WTC11 (cell line): ENCODE measurements around the gene INMT. TPM values are rescaled to one million over a fixed set of nuclear protein-coding genes. Genes with fewer than 3 reads are reported as not detected.

Experiments
- ATAC-seq: fragments of 200-7000 bp; cut with Tn5 transposase; 2 replicates; pipeline ENCODE4 v1.10.0; 2021; ENCODE audit warnings: mild to moderate bottlenecking, moderate library complexity
- CTCF ChIA-PET: fragments of 300-600 bp; sonication (Branson Sonifier 250); formaldehyde crosslinking; loops from one replicate; lab custom pipeline; 2021; ENCODE audit warnings: antibody characterized with exemption; lab: Charles Lee
- POLR2A ChIA-PET: fragments of 350-600 bp; sonication (Branson Sonifier 250); formaldehyde crosslinking; loops from one replicate; lab custom pipeline; 2021; ENCODE audit warnings: antibody characterized with exemption; lab: Charles Lee
- DNase-seq: peaks from one replicate; pipeline ENCODE4 v3.0.0; 2021; ENCODE audit warnings: low spot score
- H3K27ac Mint-ChIP-seq: 2 replicates; pipeline ENCODE4 v1.8.0; 2021; ENCODE audit warnings: mixed read lengths
- H3K27me3 Mint-ChIP-seq: 2 replicates; pipeline ENCODE4 v1.8.0; 2021; ENCODE audit warnings: low read depth, mild to moderate bottlenecking, moderate library complexity, mixed read lengths
- H3K36me3 Mint-ChIP-seq: 2 replicates; pipeline ENCODE4 v1.8.0; 2021; ENCODE audit warnings: mixed read lengths
- H3K4me1 Mint-ChIP-seq: 2 replicates; pipeline ENCODE4 v1.8.0; 2022; ENCODE audit warnings: mixed read lengths
- H3K4me3 Mint-ChIP-seq: 2 replicates; pipeline ENCODE4 v1.8.0; 2021; ENCODE audit warnings: mild to moderate bottlenecking, moderate library complexity, mixed read lengths
- H3K9me3 Mint-ChIP-seq: 2 replicates; pipeline ENCODE4 v1.8.0; 2021; ENCODE audit warnings: mixed read lengths
- CBFB ChIP-seq: sonication (generic); formaldehyde crosslinking; IDR thresholded peaks from 2 replicates; pipeline ENCODE4 v1.8.1; 2022; ENCODE audit warnings: mild to moderate bottlenecking, low read depth, missing genetic modification reagents
- EMX1 ChIP-seq: fragments of 250-450 bp; sonication (Bioruptor Pico); IDR thresholded peaks from 2 replicates; pipeline ENCODE4 v1.8.0; 2021; ENCODE audit warnings: mild to moderate bottlenecking
- FOXK1 ChIP-seq: sonication (generic); formaldehyde crosslinking; IDR thresholded peaks from 2 replicates; pipeline ENCODE4 v1.8.0; 2022; ENCODE audit warnings: mild to moderate bottlenecking, moderate library complexity, missing genetic modification reagents
- HMGA2 ChIP-seq: fragments of 250-450 bp; sonication (Bioruptor Pico); IDR thresholded peaks from 2 replicates; pipeline ENCODE4 v1.4.0; 2021; ENCODE audit warnings: mild to moderate bottlenecking, moderate library complexity
- NFATC4 ChIP-seq: fragments of 250-450 bp; sonication (Bioruptor Pico); IDR thresholded peaks from 2 replicates; pipeline ENCODE4 v1.9.0; 2021; ENCODE audit warnings: mild to moderate bottlenecking
- NR1H2 ChIP-seq: sonication (generic); formaldehyde crosslinking; IDR thresholded peaks from 2 replicates; pipeline ENCODE4 v1.9.0; 2021; ENCODE audit warnings: mild to moderate bottlenecking, moderate library complexity, missing genetic modification reagents
- NR2C2 ChIP-seq: sonication (generic); formaldehyde crosslinking; IDR thresholded peaks from 2 replicates; pipeline ENCODE4 v1.8.0; 2022; ENCODE audit warnings: mild to moderate bottlenecking, missing genetic modification reagents
- RORB ChIP-seq: fragments of 250-450 bp; sonication (Bioruptor Pico); IDR thresholded peaks from 2 replicates; pipeline ENCODE4 v1.9.0; 2021; ENCODE audit warnings: mild to moderate bottlenecking
- SMAD3 ChIP-seq: sonication (generic); formaldehyde crosslinking; IDR thresholded peaks from 2 replicates; pipeline ENCODE4 v1.8.0; 2022; ENCODE audit warnings: missing genetic modification reagents, mild to moderate bottlenecking, borderline replicate concordance
- SP1 ChIP-seq: sonication (generic); formaldehyde crosslinking; conservative IDR thresholded peaks from 2 replicates; pipeline ENCODE4 v1.8.1; 2022; ENCODE audit warnings: missing genetic modification reagents
- ZNF138 ChIP-seq: sonication (generic); formaldehyde crosslinking; conservative IDR thresholded peaks from 2 replicates; pipeline ENCODE4 v1.8.1; 2022; ENCODE audit warnings: mild to moderate bottlenecking, moderate library complexity, missing genetic modification reagents
- ZNF317 ChIP-seq: sonication (generic); formaldehyde crosslinking; IDR thresholded peaks from 2 replicates; pipeline ENCODE4 v1.8.1; 2023; ENCODE audit warnings: low read depth, mild to moderate bottlenecking, moderate library complexity, missing genetic modification reagents, borderline replicate concordance
- ZNF423 ChIP-seq: fragments of 250-450 bp; sonication (Bioruptor Pico); IDR thresholded peaks from 2 replicates; pipeline ENCODE4 v2.1.2; 2022; ENCODE audit warnings: mild to moderate bottlenecking, moderate library complexity
- ZNF671 ChIP-seq: fragments of 250-450 bp; sonication (Bioruptor Pico); IDR thresholded peaks from 2 replicates; pipeline ENCODE4 v1.8.0; 2021; ENCODE audit warnings: mild to moderate bottlenecking
- total RNA-seq: library from RNA; stranded (reverse); gene quantifications from 3 replicates; pipeline ENCODE4 v1.2.3, GENCODE V29; 2021
- TF ChIP-seq, protein P1 (sequence below): sonication (generic); formaldehyde crosslinking; conservative IDR thresholded peaks from 2 replicates; pipeline ENCODE4 v1.8.1; 2022; ENCODE audit warnings: mild to moderate bottlenecking, missing genetic modification reagents
- TF ChIP-seq, protein P2 (sequence below): sonication (generic); formaldehyde crosslinking; IDR thresholded peaks from 2 replicates; pipeline ENCODE4 v1.8.1; 2022; ENCODE audit warnings: missing genetic modification reagents, borderline replicate concordance
- TF ChIP-seq, protein P3 (sequence below): sonication (generic); formaldehyde crosslinking; IDR thresholded peaks from 2 replicates; pipeline ENCODE4 v1.8.0; 2023; ENCODE audit warnings: mild to moderate bottlenecking, missing genetic modification reagents
- TF ChIP-seq, protein P4 (sequence below): sonication (generic); formaldehyde crosslinking; IDR thresholded peaks from 2 replicates; pipeline ENCODE4 v1.8.1; 2022; ENCODE audit warnings: mild to moderate bottlenecking, moderate library complexity, missing genetic modification reagents
- TF ChIP-seq, protein P5 (sequence below): sonication (generic); formaldehyde crosslinking; IDR thresholded peaks from 2 replicates; pipeline ENCODE4 v1.8.1; 2023; ENCODE audit warnings: mild to moderate bottlenecking, missing genetic modification reagents, moderate library complexity
- TF ChIP-seq, protein P6 (sequence below): fragments of 250-450 bp; sonication (Bioruptor Pico); IDR thresholded peaks from 2 replicates; pipeline ENCODE4 v1.9.0; 2021; ENCODE audit warnings: mild to moderate bottlenecking
- TF ChIP-seq, protein P7 (sequence below): sonication (generic); formaldehyde crosslinking; IDR thresholded peaks from 2 replicates; pipeline ENCODE4 v1.8.0; 2022; ENCODE audit warnings: mild to moderate bottlenecking, missing genetic modification reagents
- TF ChIP-seq, protein P8 (sequence below): sonication (generic); formaldehyde crosslinking; IDR thresholded peaks from 2 replicates; pipeline ENCODE4 v1.8.0; 2022; ENCODE audit warnings: mild to moderate bottlenecking, missing genetic modification reagents

The INMT gene
- total RNA-seq, 1 experiment from 2014 or later: 3.5 TPM

DNA sequence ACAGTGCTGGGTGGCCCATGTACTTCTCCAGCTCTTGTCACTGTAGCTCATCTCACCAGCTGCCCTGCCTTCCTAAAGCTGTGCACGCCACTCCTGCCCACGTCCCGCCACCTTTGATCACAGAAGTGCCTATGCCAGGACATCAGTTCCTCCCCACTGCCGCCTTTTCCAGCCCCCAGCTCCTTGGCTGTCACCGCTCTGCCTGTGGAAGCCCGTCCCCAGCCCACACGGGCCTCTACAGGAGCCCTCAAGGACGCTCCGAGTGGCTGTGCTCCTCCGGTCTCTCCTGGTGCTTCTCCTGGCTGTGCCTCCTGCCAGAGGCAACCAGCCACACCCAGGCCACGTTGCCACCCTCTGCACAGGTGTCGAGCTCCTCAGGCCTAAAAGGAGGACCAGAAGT lies 19.3 kb upstream of the INMT start:
- DNase-seq: no peak
- TF ChIP-seq, protein P1, sequence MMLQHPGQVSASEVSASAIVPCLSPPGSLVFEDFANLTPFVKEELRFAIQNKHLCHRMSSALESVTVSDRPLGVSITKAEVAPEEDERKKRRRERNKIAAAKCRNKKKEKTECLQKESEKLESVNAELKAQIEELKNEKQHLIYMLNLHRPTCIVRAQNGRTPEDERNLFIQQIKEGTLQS (CRISPR knock-in tag): no peak
- TF ChIP-seq, protein P2, sequence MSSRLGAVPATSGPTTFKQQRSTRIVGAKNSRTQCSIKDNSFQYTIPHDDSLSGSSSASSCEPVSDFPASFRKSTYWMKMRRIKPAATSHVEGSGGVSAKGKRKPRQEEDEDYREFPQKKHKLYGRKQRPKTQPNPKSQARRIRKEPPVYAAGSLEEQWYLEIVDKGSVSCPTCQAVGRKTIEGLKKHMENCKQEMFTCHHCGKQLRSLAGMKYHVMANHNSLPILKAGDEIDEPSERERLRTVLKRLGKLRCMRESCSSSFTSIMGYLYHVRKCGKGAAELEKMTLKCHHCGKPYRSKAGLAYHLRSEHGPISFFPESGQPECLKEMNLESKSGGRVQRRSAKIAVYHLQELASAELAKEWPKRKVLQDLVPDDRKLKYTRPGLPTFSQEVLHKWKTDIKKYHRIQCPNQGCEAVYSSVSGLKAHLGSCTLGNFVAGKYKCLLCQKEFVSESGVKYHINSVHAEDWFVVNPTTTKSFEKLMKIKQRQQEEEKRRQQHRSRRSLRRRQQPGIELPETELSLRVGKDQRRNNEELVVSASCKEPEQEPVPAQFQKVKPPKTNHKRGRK (CRISPR knock-in tag): no peak
- TF ChIP-seq, protein P3, sequence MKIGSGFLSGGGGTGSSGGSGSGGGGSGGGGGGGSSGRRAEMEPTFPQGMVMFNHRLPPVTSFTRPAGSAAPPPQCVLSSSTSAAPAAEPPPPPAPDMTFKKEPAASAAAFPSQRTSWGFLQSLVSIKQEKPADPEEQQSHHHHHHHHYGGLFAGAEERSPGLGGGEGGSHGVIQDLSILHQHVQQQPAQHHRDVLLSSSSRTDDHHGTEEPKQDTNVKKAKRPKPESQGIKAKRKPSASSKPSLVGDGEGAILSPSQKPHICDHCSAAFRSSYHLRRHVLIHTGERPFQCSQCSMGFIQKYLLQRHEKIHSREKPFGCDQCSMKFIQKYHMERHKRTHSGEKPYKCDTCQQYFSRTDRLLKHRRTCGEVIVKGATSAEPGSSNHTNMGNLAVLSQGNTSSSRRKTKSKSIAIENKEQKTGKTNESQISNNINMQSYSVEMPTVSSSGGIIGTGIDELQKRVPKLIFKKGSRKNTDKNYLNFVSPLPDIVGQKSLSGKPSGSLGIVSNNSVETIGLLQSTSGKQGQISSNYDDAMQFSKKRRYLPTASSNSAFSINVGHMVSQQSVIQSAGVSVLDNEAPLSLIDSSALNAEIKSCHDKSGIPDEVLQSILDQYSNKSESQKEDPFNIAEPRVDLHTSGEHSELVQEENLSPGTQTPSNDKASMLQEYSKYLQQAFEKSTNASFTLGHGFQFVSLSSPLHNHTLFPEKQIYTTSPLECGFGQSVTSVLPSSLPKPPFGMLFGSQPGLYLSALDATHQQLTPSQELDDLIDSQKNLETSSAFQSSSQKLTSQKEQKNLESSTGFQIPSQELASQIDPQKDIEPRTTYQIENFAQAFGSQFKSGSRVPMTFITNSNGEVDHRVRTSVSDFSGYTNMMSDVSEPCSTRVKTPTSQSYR (CRISPR knock-in tag): no peak
- TF ChIP-seq, protein P4, sequence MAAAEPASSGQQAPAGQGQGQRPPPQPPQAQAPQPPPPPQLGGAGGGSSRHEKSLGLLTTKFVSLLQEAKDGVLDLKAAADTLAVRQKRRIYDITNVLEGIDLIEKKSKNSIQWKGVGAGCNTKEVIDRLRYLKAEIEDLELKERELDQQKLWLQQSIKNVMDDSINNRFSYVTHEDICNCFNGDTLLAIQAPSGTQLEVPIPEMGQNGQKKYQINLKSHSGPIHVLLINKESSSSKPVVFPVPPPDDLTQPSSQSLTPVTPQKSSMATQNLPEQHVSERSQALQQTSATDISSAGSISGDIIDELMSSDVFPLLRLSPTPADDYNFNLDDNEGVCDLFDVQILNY (CRISPR knock-in tag): no peak
- TF ChIP-seq ZNF138 (CRISPR knock-in tag) (no peak), SMAD3 (CRISPR knock-in tag) (no peak), ZNF317 (CRISPR knock-in tag) (no peak), ZNF671 (no peak), RORB (no peak), CBFB (CRISPR knock-in tag) (no peak), NR1H2 (no peak), FOXK1 (no peak)
- TF ChIP-seq, protein P5, sequence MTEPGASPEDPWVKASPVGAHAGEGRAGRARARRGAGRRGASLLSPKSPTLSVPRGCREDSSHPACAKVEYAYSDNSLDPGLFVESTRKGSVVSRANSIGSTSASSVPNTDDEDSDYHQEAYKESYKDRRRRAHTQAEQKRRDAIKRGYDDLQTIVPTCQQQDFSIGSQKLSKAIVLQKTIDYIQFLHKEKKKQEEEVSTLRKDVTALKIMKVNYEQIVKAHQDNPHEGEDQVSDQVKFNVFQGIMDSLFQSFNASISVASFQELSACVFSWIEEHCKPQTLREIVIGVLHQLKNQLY (CRISPR knock-in tag): no peak
- peaks cover 5% of the 10 kb centered on the region; the same call in 1 of the 2 replicates for H3K9me3 Mint-ChIP-seq
- no peak for ATAC-seq
- H3K27me3 Mint-ChIP-seq: peaks cover 5% of the 10 kb centered on the region; the same call in 1 of the 2 replicates
- POLR2A ChIA-PET: no interaction called here
- no peak overlapping the region for H3K4me3 Mint-ChIP-seq
- no peaks in the 10 kb centered on the region for H3K36me3 Mint-ChIP-seq
- H3K4me1 Mint-ChIP-seq: peaks cover 23% of the 10 kb centered on the region
- CTCF ChIA-PET: interaction anchor here (0.9 kb wide), 1 partner anchor 51 kb away, joined by 3 read pairs; the partner anchor contains the start of gene CRHR2
- H3K27ac Mint-ChIP-seq: no peak overlapping the region

DNA sequence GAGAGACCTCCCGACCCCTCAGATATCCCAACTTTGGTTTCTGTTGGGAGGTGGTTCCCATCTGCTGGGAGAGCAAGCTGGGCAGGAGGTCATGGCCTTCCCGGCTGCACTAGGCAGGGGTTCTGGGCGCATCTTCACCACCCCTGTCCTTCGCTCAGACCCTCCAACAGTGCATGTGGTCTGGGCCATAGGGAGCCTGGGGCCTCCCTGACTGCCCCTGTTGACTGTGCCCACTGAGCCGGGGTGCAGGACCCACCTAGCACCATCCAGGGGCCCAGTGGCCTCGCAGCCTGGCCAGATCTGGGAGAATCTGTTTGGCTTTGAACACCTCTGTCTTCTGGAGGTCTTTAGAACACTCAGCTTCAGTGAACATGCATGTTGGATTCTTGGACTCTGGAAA lies 18.7 kb upstream of the INMT start:
- ChIA-PET CTCF (interaction anchor here (0.9 kb wide), 1 partner anchor 51 kb away, joined by 3 read pairs; the partner anchor contains the start of gene CRHR2), POLR2A (no interaction called here)
- TF ChIP-seq ZNF317 (CRISPR knock-in tag): no peak
- no peak for TF ChIP-seq NFATC4 (CRISPR knock-in tag)
- TF ChIP-seq, protein P6, sequence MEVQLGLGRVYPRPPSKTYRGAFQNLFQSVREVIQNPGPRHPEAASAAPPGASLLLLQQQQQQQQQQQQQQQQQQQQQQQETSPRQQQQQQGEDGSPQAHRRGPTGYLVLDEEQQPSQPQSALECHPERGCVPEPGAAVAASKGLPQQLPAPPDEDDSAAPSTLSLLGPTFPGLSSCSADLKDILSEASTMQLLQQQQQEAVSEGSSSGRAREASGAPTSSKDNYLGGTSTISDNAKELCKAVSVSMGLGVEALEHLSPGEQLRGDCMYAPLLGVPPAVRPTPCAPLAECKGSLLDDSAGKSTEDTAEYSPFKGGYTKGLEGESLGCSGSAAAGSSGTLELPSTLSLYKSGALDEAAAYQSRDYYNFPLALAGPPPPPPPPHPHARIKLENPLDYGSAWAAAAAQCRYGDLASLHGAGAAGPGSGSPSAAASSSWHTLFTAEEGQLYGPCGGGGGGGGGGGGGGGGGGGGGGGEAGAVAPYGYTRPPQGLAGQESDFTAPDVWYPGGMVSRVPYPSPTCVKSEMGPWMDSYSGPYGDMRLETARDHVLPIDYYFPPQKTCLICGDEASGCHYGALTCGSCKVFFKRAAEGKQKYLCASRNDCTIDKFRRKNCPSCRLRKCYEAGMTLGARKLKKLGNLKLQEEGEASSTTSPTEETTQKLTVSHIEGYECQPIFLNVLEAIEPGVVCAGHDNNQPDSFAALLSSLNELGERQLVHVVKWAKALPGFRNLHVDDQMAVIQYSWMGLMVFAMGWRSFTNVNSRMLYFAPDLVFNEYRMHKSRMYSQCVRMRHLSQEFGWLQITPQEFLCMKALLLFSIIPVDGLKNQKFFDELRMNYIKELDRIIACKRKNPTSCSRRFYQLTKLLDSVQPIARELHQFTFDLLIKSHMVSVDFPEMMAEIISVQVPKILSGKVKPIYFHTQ: no peak
- no peak for TF ChIP-seq ZNF423 (CRISPR knock-in tag)
- no peak for TF ChIP-seq SP1 (CRISPR knock-in tag)
- TF ChIP-seq NR2C2 (CRISPR knock-in tag): no peak
- TF ChIP-seq, protein P7, sequence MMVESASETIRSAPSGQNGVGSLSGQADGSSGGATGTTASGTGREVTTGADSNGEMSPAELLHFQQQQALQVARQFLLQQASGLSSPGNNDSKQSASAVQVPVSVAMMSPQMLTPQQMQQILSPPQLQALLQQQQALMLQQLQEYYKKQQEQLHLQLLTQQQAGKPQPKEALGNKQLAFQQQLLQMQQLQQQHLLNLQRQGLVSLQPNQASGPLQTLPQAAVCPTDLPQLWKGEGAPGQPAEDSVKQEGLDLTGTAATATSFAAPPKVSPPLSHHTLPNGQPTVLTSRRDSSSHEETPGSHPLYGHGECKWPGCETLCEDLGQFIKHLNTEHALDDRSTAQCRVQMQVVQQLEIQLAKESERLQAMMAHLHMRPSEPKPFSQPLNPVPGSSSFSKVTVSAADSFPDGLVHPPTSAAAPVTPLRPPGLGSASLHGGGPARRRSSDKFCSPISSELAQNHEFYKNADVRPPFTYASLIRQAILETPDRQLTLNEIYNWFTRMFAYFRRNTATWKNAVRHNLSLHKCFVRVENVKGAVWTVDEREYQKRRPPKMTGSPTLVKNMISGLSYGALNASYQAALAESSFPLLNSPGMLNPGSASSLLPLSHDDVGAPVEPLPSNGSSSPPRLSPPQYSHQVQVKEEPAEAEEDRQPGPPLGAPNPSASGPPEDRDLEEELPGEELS: no peak
- no peak for TF ChIP-seq HMGA2 (CRISPR knock-in tag)
- no peak for TF ChIP-seq EMX1 (CRISPR knock-in tag)
- TF ChIP-seq, protein P8, sequence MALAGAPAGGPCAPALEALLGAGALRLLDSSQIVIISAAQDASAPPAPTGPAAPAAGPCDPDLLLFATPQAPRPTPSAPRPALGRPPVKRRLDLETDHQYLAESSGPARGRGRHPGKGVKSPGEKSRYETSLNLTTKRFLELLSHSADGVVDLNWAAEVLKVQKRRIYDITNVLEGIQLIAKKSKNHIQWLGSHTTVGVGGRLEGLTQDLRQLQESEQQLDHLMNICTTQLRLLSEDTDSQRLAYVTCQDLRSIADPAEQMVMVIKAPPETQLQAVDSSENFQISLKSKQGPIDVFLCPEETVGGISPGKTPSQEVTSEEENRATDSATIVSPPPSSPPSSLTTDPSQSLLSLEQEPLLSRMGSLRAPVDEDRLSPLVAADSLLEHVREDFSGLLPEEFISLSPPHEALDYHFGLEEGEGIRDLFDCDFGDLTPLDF (CRISPR knock-in tag): no peak
- H3K4me1 Mint-ChIP-seq: peaks cover 18% of the 10 kb centered on the region
- no peaks in the 10 kb centered on the region for H3K36me3 Mint-ChIP-seq
- H3K9me3 Mint-ChIP-seq: peaks cover 5% of the 10 kb centered on the region; the same call in 1 of the 2 replicates
- H3K27ac Mint-ChIP-seq: no peak overlapping the region
- ATAC-seq (no peak), DNase-seq (no peak)
- peaks cover 5% of the 10 kb centered on the region; the same call in 1 of the 2 replicates for H3K27me3 Mint-ChIP-seq
- H3K4me3 Mint-ChIP-seq: no peak overlapping the region
